Small intestine (tissue), 7 donors: ENCODE results near the gene MED12. TPM values are rescaled to one million over a fixed set of nuclear protein-coding genes. Genes with fewer than 3 reads are reported as not detected.

Experiments
- DNase-seq, 2 donors: peaks; one replicate each; pipeline versions ENCODE4 v3.0.0 to v3.0.0-alpha.2; 2013
- FAIRE-seq: peaks from 2 replicates; lab custom pipeline; 2012; peaks lifted over from hg19 to GRCh38; lab: Jason Lieb, UNC
- H3K27ac ChIP-seq, 3 donors: one replicate each; pipeline ENCODE4 v1.5.1; 2013; ENCODE audit warnings: low read length in 2 of 3, mild to moderate bottlenecking in 2 of 3, control low read depth in 1 of 3, inconsistent platforms in 1 of 3, low read depth in 1 of 3, moderate library complexity in 1 of 3
- H3K27me3 ChIP-seq, 3 donors: one replicate each; pipeline ENCODE4 v1.6.1; 2013; ENCODE audit warnings: low read length in 3 of 3, inconsistent platforms in 1 of 3; ENCODE audit not compliant: control insufficient read depth in 3 of 3, insufficient read depth in 3 of 3
- H3K36me3 ChIP-seq, 3 donors: one replicate each; pipeline ENCODE4 v1.6.1; 2013; ENCODE audit warnings: low read length in 3 of 3, inconsistent platforms in 1 of 3, low read depth in 1 of 3, mild to moderate bottlenecking in 1 of 3, moderate library complexity in 1 of 3; ENCODE audit not compliant: control insufficient read depth in 3 of 3, insufficient read depth in 2 of 3
- H3K4me1 ChIP-seq, 3 donors: one replicate each; pipeline ENCODE4 v1.6.1; 2013; ENCODE audit warnings: low read length in 2 of 3, inconsistent platforms in 1 of 3, low read depth in 1 of 3, mild to moderate bottlenecking in 1 of 3, moderate library complexity in 1 of 3; ENCODE audit not compliant: control insufficient read depth in 3 of 3, insufficient read depth in 2 of 3
- H3K4me3 ChIP-seq, 3 donors: one replicate each; pipeline ENCODE4 v1.5.1; 2013; ENCODE audit warnings: low read length in 3 of 3, control low read depth in 1 of 3, inconsistent platforms in 1 of 3, low read depth in 1 of 3, mild to moderate bottlenecking in 1 of 3, moderate library complexity in 1 of 3
- H3K9me3 ChIP-seq, 2 donors: one replicate each; pipeline ENCODE4 v1.6.1; 2013; ENCODE audit warnings: low read depth in 1 of 2, low read length in 1 of 2; ENCODE audit not compliant: control insufficient read depth in 2 of 2, insufficient read depth in 1 of 2
- WGBS, 3 donors: extraction: QIAGEN DNeasy Blood & Tissue Kit; methylation state at CpG; one replicate each; pipeline ENCODE4 v1.1.7; 2013; 5-methylcytosine and 5-hydroxymethylcytosine counted together
- polyA plus RNA-seq, 4 donors: library from polyadenylated mRNA; stranded (reverse) in 3 of 4; unstranded in 1 of 4; fragments of 200-250 nt in 3 of 4; fragments of 120-200 nt in 1 of 4; gene quantifications; one replicate each; pipeline versions ENCODE4 v1.2.1 to v1.2.3, GENCODE V29; 2013
- donor health status: healthy with polysubstance abuse.
- donor health status: control.
- donor health status: control.
- donor health status: Bipolar disorder and iron deficiency.
- donor health status: healthy.

MED12 gene
- polyA plus RNA-seq, 4 donors, result 4.3 to 30.1 (median 9.0) TPM

GRCh38 chrX:71144651-71145050, 26.3 kb downstream of the MED12 start, which contains the start of gene NLGN3:
Gene NLGN3 (plus strand): TSS chrX:71144841. CDS start chrX:71147750, 2,909 bp downstream.
- Histone ChIP-seq H3K27ac (no peak within 1 kb of the TSS), H3K36me3 (peaks cover 0 to 22% (median 3%) of the 10 kb centered on the region in 3 donors), H3K4me3 (peak within 1 kb of the TSS in 1 of 3 donors; percentile 25), H3K27me3 (no peaks in the 10 kb centered on the region), H3K9me3 (no peaks in the 10 kb centered on the region), H3K4me1 (peaks cover 0 to 9% (median 0%) of the 10 kb centered on the region in 3 donors)
- 28 to 46% methylated on average over 25 to 28 of the region's 28 CpGs; no CpG with 5 or more reads in 1 of the 3 donors for WGBS, 3 donors
- FAIRE-seq, result no peak
- peak in 1 of 2 donors; percentile 25 for DNase-seq

DNA sequence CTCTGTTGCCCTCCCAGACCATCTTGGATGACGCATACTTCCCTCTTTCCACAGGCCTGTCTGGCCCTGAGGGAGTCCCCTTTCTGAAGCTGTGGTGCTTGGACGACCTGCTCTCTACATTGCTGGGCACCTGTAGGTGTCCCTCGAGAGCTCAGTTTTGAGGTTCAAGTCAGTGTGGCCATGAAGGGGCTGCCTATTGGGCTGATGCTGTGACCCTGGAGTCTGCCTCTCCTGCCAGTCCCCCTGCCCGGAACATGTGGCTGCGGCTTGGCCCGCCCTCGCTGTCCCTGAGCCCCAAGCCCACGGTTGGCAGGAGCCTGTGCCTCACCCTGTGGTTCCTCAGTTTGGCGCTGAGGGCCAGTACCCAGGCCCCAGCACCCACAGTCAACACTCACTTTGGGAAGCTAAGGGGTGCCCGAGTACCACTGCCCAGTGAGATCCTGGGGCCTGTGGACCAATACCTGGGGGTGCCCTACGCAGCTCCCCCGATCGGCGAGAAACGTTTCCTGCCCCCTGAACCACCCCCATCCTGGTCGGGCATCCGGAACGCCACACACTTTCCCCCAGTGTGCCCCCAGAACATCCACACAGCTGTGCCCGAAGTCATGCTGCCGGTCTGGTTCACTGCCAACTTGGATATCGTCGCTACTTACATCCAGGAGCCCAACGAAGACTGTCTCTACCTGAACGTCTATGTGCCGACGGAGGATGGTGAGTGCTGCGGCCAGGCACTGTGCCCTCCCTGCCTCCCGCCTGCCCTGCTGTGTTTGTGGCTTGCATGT, 29.3 kb downstream of the MED12 start:
- H3K9me3 ChIP-seq, result no peaks in the 10 kb centered on the region
- no peak overlapping the region for H3K4me3 ChIP-seq
- no peaks in the 10 kb centered on the region for H3K27me3 ChIP-seq
- 85 to 91% (median 88%) methylated on average over 14 to 28 of the region's 28 CpGs for WGBS, 3 donors
- DNase-seq (no peak), FAIRE-seq (no peak)
- H3K27ac ChIP-seq, result no peak overlapping the region
- H3K36me3 ChIP-seq, result peaks cover 0 to 5% (median 0%) of the 10 kb centered on the region in 3 donors
- peaks cover 0 to 9% (median 0%) of the 10 kb centered on the region in 3 donors for H3K4me1 ChIP-seq

GRCh38 chrX:71148278-71148663, 29.9 kb downstream of the MED12 start:
- H3K27me3 ChIP-seq, result no peaks in the 10 kb centered on the region
- H3K9me3 ChIP-seq, result no peaks in the 10 kb centered on the region
- H3K36me3 ChIP-seq, result peaks cover 0 to 3% (median 0%) of the 10 kb centered on the region in 3 donors
- no peak overlapping the region for H3K27ac ChIP-seq
- DNase-seq, result no peak
- peaks cover 0 to 9% (median 0%) of the 10 kb centered on the region in 3 donors for H3K4me1 ChIP-seq
- no peak overlapping the region for H3K4me3 ChIP-seq
- FAIRE-seq, result no peak
- 80 to 91% (median 82%) methylated on average over 8 of the region's 8 CpGs for WGBS, 3 donors

- H3K9me3 ChIP-seq, result no peaks in the 10 kb centered on the region
- H3K27me3 ChIP-seq, result no peaks in the 10 kb centered on the region
- FAIRE-seq, result no peak
- DNase-seq, result no peak
- H3K4me1 ChIP-seq, result peaks cover 0 to 7% (median 0%) of the 10 kb centered on the region in 3 donors
- no peak overlapping the region for H3K4me3 ChIP-seq
- no peaks in the 10 kb centered on the region for H3K36me3 ChIP-seq
- no peak overlapping the region for H3K27ac ChIP-seq
- WGBS, 3 donors, result 79 to 82% (median 80%) methylated on average over 7 of the region's 7 CpGs
Measured at GRCh38 chrX:71151366-71151765, 33.0 kb downstream of the MED12 start.

DNA sequence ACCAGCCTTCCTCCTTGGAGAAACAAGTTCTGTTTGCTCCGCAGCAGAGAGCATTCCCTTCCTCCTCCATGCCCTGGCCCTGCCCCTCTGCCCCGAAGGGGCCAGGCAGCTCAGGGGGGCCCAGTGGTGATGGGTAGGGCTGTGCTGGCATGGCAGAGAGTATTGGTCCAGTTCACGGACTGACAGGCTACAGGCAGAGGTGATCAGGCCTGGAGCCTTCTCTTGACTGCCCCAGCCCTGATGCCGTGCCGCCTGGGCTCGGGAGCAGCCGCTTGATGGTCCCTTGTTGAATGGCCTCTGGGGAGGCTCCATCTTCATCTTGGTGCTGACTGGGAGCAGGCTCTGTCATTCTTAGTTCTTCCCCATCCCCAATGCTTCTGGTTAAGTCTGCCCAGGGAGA, 35.8 kb downstream of the MED12 start:
- FAIRE-seq (no peak), DNase-seq (no peak)
- Histone ChIP-seq H3K9me3 (no peaks in the 10 kb centered on the region), H3K27me3 (no peaks in the 10 kb centered on the region), H3K36me3 (no peaks in the 10 kb centered on the region), H3K4me1 (no peaks in the 10 kb centered on the region), H3K4me3 (no peak overlapping the region), H3K27ac (no peak overlapping the region)
- WGBS, 3 donors, result 83 to 93% (median 90%) methylated on average over 7 of the region's 7 CpGs

DNA sequence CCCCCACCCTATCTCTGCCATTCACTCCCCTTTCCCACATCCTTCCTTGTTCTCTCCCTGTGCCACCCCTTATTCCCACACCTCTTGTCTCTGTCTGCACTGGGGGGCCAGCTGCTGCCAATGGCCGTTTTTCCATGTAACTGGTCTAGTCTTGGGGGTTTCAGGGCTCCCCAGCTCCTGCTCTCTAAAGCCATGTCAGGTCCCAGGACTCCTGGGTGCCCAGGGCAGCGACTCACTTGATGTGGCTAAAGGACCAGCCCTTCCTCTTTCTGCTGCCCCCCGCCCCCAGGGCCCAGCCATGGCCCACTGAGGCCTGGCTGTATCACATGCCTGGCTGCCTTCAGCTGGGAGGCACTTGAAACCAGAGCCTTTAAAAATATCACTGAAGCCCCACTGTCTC, 36.2 kb downstream of the MED12 start:
- no peak for DNase-seq
- Histone ChIP-seq H3K4me1 (no peaks in the 10 kb centered on the region), H3K27me3 (no peaks in the 10 kb centered on the region), H3K27ac (no peak overlapping the region), H3K9me3 (no peaks in the 10 kb centered on the region), H3K4me3 (no peak overlapping the region), H3K36me3 (no peaks in the 10 kb centered on the region)
- no peak for FAIRE-seq
- WGBS, 3 donors, result 57 to 79% (median 78%) methylated on average over 3 of the region's 3 CpGs

- Histone ChIP-seq H3K4me3 (no peak overlapping the region), H3K4me1 (no peaks in the 10 kb centered on the region), H3K27me3 (no peaks in the 10 kb centered on the region), H3K27ac (no peak overlapping the region), H3K9me3 (no peaks in the 10 kb centered on the region), H3K36me3 (no peaks in the 10 kb centered on the region)
- no peak for DNase-seq
- no peak for FAIRE-seq
- WGBS, 3 donors, result 91 to 98% (median 97%) methylated on average over 4 to 6 of the region's 6 CpGs
Measured at GRCh38 chrX:71158603-71159002, 40.2 kb downstream of the MED12 start.

DNA sequence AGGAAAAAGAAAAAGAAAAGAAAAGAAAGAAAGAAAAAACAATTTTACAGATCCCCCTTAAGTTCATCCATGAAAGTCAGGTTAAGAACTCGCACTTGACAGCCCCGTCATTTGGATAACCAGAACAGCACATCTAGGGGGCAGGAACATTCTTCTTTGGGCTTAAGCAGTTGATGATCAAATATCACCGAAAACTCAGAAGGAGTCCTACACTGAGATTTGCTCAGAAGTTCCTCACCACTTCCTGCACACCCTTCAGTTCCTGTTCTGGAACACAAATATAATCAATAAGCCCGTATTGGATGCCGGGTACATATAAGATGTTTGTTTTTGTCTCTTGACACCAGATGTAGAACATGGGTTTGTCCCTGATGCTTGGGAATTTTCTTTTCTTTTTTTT, 40.9 kb downstream of the MED12 start:
- H3K27ac ChIP-seq, result no peak overlapping the region
- H3K4me1 ChIP-seq, result no peaks in the 10 kb centered on the region
- H3K36me3 ChIP-seq, result no peaks in the 10 kb centered on the region
- no peak overlapping the region for H3K4me3 ChIP-seq
- H3K9me3 ChIP-seq, result no peaks in the 10 kb centered on the region
- WGBS, 3 donors, result 76 to 88% (median 81%) methylated on average over 5 of the region's 5 CpGs
- FAIRE-seq (no peak), DNase-seq (no peak)
- H3K27me3 ChIP-seq, result no peaks in the 10 kb centered on the region
